HG02798 (cell line): ENCODE measurements around the gene RGS1.

Experiments used
- ATAC-seq: cut with Tn5 transposase; IDR thresholded peaks from one replicate; pipeline ENCODE4 v1.9.1; 2021; ENCODE audit warnings: mild to moderate bottlenecking; ENCODE audit not compliant: unreplicated experiment, poor library complexity

The RGS1 gene

GRCh38 chr1:192609110-192610079 lies 33.8 kb downstream of the RGS1 start:
- peak; percentile 97 for ATAC-seq

GRCh38 chr1:192610112-192610889 lies 34.7 kb downstream of the RGS1 start:
- no peak for ATAC-seq

GRCh38 chr1:192615055-192615454 lies 39.5 kb downstream of the RGS1 start:
- peak; percentile 88 for ATAC-seq

GRCh38 chr1:192620071-192620635 lies 44.6 kb downstream of the RGS1 start:
- ATAC-seq, result no peak

GRCh38 chr1:192626366-192627179 lies 51.0 kb downstream of the RGS1 start:
- ATAC-seq, result peak; percentile 80

GRCh38 chr1:192627901-192628300 lies 52.3 kb downstream of the RGS1 start:
- ATAC-seq, result peak; percentile 44

- ATAC-seq, result no peak
Measured at GRCh38 chr1:192628396-192629057, 53.0 kb downstream of the RGS1 start.

- no peak for ATAC-seq
Measured at GRCh38 chr1:192629612-192630011, 54.0 kb downstream of the RGS1 start.
